Non-pigmented ciliary epithelial cell (primary cell): ENCODE data around the gene MSN.
"Not testable (repeated sequence)": the region's sequence is repeated elsewhere in the genome, so short reads cannot be mapped to it uniquely, and the experiment has no call there.

ENCODE experiments used
- DNase-seq: peaks from one replicate; pipeline ENCODE4 v3.0.0-alpha.2; 2010; ENCODE audit warnings: low read depth

MSN gene

DNA sequence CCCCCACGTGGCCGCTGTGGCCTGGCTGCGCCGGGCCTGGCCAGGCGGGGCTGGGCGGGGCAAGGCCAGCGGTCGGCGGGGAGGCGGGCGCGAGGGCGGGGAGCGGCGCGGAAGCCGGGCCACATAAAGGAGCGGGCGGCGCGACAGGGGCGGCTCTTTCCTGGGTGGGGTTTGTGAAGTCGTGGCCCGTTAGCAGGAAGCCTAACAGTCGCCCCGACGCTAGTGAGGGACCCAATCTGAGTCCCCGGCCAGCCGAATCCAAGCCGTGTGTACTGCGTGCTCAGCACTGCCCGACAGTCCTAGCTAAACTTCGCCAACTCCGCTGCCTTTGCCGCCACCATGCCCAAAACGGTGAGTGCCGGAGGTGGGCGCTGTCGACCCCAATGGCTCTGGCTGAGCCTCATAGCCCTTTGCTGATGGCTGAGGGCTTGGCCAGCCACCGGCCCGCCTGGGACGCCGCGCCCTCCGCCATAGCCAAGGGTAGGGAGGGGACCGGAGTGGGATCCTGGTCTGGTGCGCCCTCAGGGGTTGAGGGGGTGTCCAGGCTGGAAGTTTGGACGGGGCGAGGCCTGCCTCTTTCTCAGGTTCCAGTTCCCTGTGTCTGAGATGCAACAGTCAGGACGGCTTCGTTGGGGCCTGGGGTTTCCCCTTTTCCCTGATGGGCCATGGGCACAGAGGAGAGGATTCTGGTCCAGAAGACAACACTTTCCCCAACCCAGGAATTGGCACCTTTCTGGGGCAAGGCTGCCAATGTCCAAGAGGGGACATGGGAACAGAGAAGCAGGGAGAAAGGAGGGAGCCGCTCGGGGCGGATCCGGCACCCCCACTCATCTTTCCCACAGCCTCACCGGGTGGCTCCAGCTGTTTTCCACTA is at the start of gene MSN:
Gene MSN, plus strand, starts transcription at position 152 of the 874 bp plus-strand sequence. Its CDS starts 188 bp downstream, at position 340.
- no peak for DNase-seq

DNA sequence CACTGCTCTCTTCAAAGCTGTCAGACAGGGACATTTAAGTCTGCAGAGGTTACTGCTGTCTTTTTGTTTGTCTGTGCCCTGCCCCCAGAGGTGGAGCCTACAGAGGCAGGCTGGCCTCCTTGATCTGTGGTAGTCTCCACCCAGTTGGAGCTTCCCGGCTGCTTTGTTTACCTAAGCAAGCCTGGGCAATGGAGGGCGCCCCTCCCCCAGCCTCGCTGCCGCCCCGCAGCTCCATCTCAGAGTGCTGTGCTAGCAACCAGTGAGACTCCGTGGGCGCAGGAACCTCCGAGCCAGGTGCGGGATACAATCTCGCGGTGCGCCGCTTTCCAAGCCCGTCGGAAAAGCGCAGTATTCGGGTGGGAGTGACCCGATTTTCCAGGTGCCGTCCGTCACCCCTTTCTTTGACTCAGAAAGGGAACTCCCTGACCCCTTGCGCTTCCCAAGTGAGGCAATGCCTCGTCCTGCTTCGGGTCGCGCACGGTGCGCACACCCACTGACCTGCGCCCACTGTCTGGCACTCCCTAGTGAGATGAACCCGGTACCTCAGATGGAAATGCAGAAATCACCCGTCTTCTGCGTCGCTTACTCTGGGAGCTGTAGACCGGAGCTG is 47.3 kb upstream of the MSN start:
- DNase-seq = not testable (repeated sequence)

DNA sequence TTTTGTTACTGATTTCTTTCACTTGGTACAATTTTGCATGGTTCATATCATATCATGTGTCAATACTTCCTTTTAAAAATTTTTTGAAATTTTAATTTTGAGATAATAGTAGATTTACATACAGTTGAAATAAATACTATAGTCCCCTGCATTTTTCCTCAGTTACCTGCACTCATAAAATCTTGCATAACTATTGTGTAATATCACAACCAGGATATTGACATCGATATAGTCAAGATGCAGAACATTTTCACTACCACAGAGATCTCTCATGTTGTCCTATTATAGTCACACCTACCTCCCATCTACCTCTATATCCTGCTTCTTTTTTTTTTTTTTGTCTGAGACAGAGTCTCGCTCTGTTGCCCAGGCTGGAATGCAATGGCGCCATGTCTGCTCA is 36.7 kb upstream of the MSN start:
- no peak for DNase-seq

GRCh38 chrX:65633826-65634225 is 33.6 kb upstream of the MSN start:
- DNase-seq = no peak

- no peak for DNase-seq
Observed at GRCh38 chrX:65634732-65635131, 32.7 kb upstream of the MSN start.

GRCh38 chrX:65635378-65635777 is 32.1 kb upstream of the MSN start:
- no peak for DNase-seq

GRCh38 chrX:65635822-65636221 is 31.6 kb upstream of the MSN start:
- DNase-seq = no peak

GRCh38 chrX:65636261-65636660 is 31.2 kb upstream of the MSN start:
- DNase-seq = not testable (repeated sequence)

DNA sequence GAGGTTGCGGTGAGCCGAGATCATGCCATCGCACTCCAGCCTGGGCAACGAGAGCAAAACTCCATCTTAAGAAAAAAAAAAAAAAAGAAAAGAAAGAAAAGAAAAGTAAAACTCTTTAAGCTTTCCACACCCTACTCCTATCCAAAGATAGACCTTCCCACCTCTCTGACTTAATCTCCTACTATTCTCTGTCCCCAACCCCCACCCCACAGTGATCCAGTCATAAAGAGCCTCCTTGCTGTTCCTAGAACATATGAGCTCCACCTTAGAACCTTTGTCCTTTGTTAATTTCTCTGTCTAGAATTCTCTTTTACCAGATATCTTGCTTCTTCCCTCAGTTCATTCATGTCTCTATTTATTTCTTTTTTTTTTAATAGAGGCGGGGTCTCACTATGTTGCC is 30.1 kb upstream of the MSN start:
- no peak for DNase-seq

- no peak for DNase-seq
Observed at GRCh38 chrX:65642914-65643491, 24.5 kb upstream of the MSN start.

GRCh38 chrX:65643531-65644052 is 23.9 kb upstream of the MSN start:
- DNase-seq = no peak

DNA sequence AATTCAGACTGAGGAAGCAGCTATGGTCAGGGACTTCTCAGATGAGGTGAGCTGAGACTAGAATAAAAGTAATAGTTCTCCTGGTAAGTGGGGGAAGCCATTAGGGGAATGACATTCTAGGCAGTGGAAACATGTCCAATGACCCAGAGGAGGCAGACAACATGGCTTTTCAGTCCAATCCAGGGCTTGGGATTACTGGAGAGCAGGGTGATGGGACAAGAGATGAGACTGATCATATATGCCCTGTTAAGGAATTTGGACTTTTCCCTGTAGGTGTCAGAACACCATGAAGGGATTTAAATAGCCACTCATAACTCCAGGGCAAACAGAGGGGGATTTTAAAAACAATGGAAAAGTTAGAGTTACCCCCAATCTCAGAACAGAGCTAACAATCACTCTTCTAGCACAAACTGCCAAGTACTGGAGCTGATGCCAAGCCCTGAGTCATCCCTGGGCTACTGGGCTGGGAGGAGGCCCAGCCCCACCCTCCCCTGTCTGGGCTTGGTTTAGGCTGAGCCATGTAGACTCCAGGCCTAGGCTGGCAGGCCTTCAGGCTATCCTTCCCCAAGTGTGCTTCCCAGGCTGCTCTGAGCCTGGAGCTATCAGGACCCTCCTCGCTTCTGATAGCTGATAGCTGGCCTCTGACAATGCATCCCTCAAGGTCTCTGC is 22.7 kb upstream of the MSN start:
- no peak for DNase-seq

- DNase-seq = no peak
Observed at GRCh38 chrX:65647801-65648200, 19.7 kb upstream of the MSN start.

GRCh38 chrX:65652098-65652497 is 15.4 kb upstream of the MSN start:
- no peak for DNase-seq

DNA sequence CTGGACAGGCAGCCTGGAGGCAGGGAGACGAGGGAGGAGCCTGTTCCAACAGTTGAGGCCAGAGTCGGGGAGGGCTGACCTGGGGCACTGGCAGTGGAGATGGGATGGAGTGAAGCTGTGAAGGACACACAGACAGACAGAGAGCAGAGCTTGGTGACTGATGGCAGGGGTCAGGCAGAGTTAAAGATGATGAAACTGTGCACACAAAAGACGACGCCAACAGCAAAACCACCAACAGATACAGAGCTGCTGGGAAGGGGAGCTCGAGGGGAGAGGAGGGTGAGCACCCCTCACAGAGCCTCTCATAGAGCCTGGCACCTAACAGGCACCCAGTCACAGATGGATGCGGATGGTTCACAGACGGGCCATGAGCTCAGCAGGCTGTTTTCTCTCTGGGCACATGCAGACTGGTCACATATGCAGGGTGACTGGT is 10.4 kb upstream of the MSN start:
- not testable (repeated sequence) for DNase-seq

GRCh38 chrX:65657659-65658058 is 9.8 kb upstream of the MSN start:
- no peak for DNase-seq

GRCh38 chrX:65658229-65658628 is 9.2 kb upstream of the MSN start:
- no peak for DNase-seq

DNA sequence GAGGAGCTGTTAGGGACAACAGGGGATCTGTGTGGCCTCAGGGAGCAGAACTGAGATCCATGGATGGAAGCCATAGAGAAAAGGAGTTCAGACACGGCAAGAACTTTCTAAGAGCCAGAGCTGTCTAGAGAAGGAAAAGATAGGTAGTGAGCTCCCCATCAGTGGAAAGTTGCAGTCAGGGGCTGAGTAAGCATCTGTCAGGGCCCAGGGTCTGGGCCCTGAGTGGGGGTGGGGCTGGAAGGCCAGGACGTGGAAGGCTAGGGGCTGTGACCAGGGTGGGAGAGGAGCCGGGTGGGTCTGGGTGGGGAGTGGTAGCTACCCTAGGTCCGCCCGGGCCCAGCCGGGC is 324 bp upstream of the MSN start:
- no peak for DNase-seq

DNA sequence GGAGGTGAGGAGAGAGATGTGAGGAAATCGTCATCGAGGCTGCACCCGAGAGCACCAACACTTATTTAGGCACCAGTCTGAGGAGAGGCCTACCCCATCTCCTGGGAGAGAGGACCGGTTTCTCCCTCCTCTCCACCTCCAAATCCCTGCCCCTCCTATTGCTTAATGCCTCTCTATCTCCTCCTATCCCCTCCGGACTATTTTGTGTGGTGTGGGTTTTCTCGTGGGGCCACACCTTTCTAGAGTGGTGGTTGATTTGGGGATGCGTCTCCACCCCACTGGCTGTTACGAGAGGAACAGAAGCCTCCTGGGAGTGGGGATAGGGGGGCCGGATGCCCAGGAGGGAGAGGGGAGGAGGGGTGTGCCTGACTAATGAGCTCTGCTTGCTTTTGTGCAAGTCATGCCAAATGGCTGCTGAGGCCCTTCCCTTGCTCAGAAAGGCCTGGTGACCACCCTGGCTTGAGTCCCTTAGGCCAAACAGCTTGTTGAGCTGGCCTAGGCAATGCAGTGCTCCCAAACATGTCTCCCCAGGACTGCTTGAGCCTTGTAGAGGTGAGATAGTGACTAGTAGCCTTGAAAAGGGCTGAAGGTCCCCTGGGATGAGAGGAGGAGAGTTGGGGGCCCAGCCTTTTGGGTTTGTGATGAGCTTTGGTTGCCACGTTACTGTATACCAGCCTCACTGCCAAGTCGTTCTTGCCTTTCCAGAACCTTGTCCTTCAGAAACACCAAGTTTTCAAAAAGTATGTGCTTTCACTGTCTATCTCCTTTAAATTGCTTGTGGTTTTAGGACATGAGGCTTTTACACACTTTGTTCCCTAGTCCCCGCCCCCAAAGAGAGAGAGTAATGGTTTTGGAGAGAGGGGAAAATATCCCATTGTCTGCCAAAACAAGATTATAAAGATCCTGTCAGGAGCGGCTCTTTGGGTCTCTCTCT is 1.2 kb downstream of the MSN start:
- DNase-seq = no peak

- DNase-seq = no peak
Observed at GRCh38 chrX:65671286-65671685, 3.8 kb downstream of the MSN start.

DNA sequence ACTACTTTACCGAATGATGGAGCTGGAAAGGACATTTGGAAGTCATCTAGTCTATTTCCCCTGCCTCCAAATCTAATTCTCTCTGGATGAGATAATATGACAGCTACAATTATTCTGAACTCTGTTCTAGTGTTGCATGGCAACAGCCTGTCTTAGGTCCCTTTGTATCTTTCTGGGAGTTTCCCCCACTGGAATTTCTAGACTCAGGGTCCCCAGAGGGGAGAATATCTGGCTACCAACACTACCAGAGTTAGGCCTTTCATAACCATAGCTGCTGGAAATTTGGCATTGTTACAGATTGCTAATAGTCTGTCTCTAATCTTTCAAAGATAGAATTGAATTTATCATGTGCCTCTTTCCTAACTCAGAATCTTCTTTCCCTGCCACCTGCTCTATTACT is 4.5 kb downstream of the MSN start:
- DNase-seq = no peak

- no peak for DNase-seq
Observed at GRCh38 chrX:65673857-65674203, 6.4 kb downstream of the MSN start.
